ENCODE results near the gene FCHSD2.

- no peak for TF ChIP-seq EZH2 (IDR thresholded peaks at IDR 0.05; ENCODE audit: low read length, missing control alignments)
- no peak for TF ChIP-seq CTCF (conservative IDR thresholded peaks at IDR 0.05 in 1 of 2, IDR thresholded peaks at IDR 0.05 in 1 of 2; ENCODE audit: low read depth in 1 of 2, low read length in 2 of 2)
Measured at GRCh38 chr11:73095613-73096012, 46.5 kb downstream of the FCHSD2 start.
